Gastrocnemius medialis (tissue), 4 donors: ENCODE results near the gene SLC24A4.

ENCODE experiments used
- CTCF ChIP-seq, 5 experiments: fragments of 450-650 bp in 3 of 5; fragments of 200-600 bp in 2 of 5; sonication (generic) in 2 of 5; IDR thresholded peaks in 4 of 5; conservative IDR thresholded peaks in 1 of 5; 1 replicate in 4 of 5; 2 replicates in 1 of 5; pipeline ENCODE4 v1.5.1; 2016 to 2019; ENCODE audit warnings: antibody characterized with exemption in 5 of 5, mild to moderate bottlenecking in 3 of 5, moderate library complexity in 3 of 5
- POLR2A ChIP-seq, 2 donors: fragments of 450-650 bp; IDR thresholded peaks; one replicate each; pipeline ENCODE4 v1.6.1; 2017; ENCODE audit warnings: antibody characterized with exemption in 2 of 2, mild to moderate bottlenecking in 2 of 2, moderate library complexity in 2 of 2

GRCh38 chr14:92411941-92412340 is 89.0 kb downstream of the SLC24A4 start:
- TF ChIP-seq CTCF (IDR thresholded peaks at IDR 0.05 in 4 of 5, conservative IDR thresholded peaks at IDR 0.05 in 1 of 5) (no peak), POLR2A (IDR thresholded peaks at IDR 0.05) (no peak)
